Measurements from ENCODE around the gene AFM. TPM values are rescaled to one million over a fixed set of nuclear protein-coding genes. Genes with fewer than 3 reads are reported as not detected.

The AFM gene
- total and polyA plus RNA-seq, 2 of the 13 experiments (the other 11 are each of a cell fraction or from before 2014, with no cell fraction given): 0.13 to 1.8 TPM

GRCh38 chr4:73440653-73441052 is 40.9 kb upstream of the AFM start:
- CTCF ChIA-PET (ENCODE audit: low intra/inter-chr PET ratio, low total read pairs): interaction anchor here (1.3 kb wide), 1 partner anchor 98 kb away, joined by 5 read pairs; no protein-coding TSS in a partner anchor
- Histone ChIP-seq H3K4me1 (ENCODE audit: insufficient read depth, low read length) (peaks cover 67% of the 10 kb centered on the region), H3K36me3 (replicated peaks in 1 of 2; ENCODE audit: control insufficient read depth in 1 of 2, insufficient read depth in 2 of 2, low read length in 2 of 2) (peaks cover 6 to 27% of the 10 kb centered on the region in 2 experiments), H3K9me3 (ENCODE audit: low read length) (no peaks in the 10 kb centered on the region), H3K79me2 (ENCODE audit: insufficient read depth, low read length) (peaks cover 63% of the 10 kb centered on the region), H3K27ac (ENCODE audit: extremely low read length, insufficient read depth, low read length) (peak overlapping the region; percentile 98), H2AFZ (ENCODE audit: low read length) (no peak overlapping the region), H4K20me1 (ENCODE audit: insufficient read depth, low read length) (peaks cover 3% of the 10 kb centered on the region; the same call in 1 of the 2 replicates), H3K9ac (ENCODE audit: insufficient read depth, low read depth, low read length) (peak overlapping the region; percentile 75), H3K4me3 (replicated peaks in 1 of 3; ENCODE audit: insufficient read depth in 1 of 3, low read depth in 2 of 3, low read length in 3 of 3) (peak overlapping the region; percentile 68 to 80 (median 70); a peak in 5 of 6 replicates), H3K4me2 (ENCODE audit: low read depth, low read length) (peak overlapping the region; percentile 82), H3K27me3 (ENCODE audit: control insufficient read depth in 1 of 2, insufficient read depth in 2 of 2, low read length in 2 of 2) (no peaks in the 10 kb centered on the region)
- in situ Hi-C loops (cut with HindIII; ENCODE audit: extremely low pct_ligation_motif_present, low pct_unique_long_range_greater_than_20kb): loop anchor here (5.0 kb wide), 1 partner anchor 98 kb away; no protein-coding TSS in a partner anchor
- FAIRE-seq: no peak
- no peak for DNase-seq (ENCODE audit: low spot score)
- peak; percentile 8; the same call in 1 of the 3 replicates for ATAC-seq
- intact Hi-C loops (cut with micrococcal nuclease; ENCODE audit: unreplicated experiment): loop anchor here (10.0 kb wide), 1 partner anchor 214 kb away; no protein-coding TSS in a partner anchor
- POLR2A ChIA-PET: no interaction called here
- no TSS peak for BruUV-seq (replicated peaks)
- WGBS (ENCODE audit: low lambda C conversion rate): 55% methylated on average over 3 of the region's 3 CpGs
- no peak for TF ChIP-seq AGO1 (IDR thresholded peaks at IDR 0.05; ENCODE audit: low read depth, low read length, poor library complexity, severe bottlenecking)
- no peak for TF ChIP-seq ZFYVE20 (CRISPR knock-in tag; IDR thresholded peaks at IDR 0.05; ENCODE audit: borderline replicate concordance, low read depth)
- TF ChIP-seq, protein P1, sequence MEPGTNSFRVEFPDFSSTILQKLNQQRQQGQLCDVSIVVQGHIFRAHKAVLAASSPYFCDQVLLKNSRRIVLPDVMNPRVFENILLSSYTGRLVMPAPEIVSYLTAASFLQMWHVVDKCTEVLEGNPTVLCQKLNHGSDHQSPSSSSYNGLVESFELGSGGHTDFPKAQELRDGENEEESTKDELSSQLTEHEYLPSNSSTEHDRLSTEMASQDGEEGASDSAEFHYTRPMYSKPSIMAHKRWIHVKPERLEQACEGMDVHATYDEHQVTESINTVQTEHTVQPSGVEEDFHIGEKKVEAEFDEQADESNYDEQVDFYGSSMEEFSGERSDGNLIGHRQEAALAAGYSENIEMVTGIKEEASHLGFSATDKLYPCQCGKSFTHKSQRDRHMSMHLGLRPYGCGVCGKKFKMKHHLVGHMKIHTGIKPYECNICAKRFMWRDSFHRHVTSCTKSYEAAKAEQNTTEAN (CRISPR knock-in tag; conservative IDR thresholded peaks at IDR 0.05): no peak
- TF ChIP-seq ZNF33A (CRISPR knock-in tag; IDR thresholded peaks at IDR 0.05; ENCODE audit: borderline replicate concordance): no peak
- peak; percentile 99; the same call in 1 of the 2 replicates for TF ChIP-seq SSRP1 (CRISPR knock-in tag; IDR thresholded peaks at IDR 0.05)
- TF ChIP-seq, protein P2, sequence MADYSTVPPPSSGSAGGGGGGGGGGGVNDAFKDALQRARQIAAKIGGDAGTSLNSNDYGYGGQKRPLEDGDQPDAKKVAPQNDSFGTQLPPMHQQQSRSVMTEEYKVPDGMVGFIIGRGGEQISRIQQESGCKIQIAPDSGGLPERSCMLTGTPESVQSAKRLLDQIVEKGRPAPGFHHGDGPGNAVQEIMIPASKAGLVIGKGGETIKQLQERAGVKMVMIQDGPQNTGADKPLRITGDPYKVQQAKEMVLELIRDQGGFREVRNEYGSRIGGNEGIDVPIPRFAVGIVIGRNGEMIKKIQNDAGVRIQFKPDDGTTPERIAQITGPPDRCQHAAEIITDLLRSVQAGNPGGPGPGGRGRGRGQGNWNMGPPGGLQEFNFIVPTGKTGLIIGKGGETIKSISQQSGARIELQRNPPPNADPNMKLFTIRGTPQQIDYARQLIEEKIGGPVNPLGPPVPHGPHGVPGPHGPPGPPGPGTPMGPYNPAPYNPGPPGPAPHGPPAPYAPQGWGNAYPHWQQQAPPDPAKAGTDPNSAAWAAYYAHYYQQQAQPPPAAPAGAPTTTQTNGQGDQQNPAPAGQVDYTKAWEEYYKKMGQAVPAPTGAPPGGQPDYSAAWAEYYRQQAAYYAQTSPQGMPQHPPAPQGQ (CRISPR knock-in tag; IDR thresholded peaks at IDR 0.05; ENCODE audit: borderline replicate concordance): no peak
- 0 out of 2 replicates have a peak, but pooled peaks have one; percentile 80 for TF ChIP-seq CSRNP2 (CRISPR knock-in tag; conservative IDR thresholded peaks at IDR 0.05; ENCODE audit: low read depth)
- TF ChIP-seq ZNF616 (CRISPR knock-in tag; IDR thresholded peaks at IDR 0.05; ENCODE audit: low read depth): no peak
- TF ChIP-seq JUNB (CRISPR knock-in tag; IDR thresholded peaks at IDR 0.05; ENCODE audit: borderline replicate concordance): peak; percentile 40; the same call in 1 of the 2 replicates
- TF ChIP-seq ZBTB34 (CRISPR knock-in tag; IDR thresholded peaks at IDR 0.05): 0 out of 2 replicates have a peak, but pooled peaks have one; percentile 34
- peak; percentile 67 for TF ChIP-seq POLR2AphosphoS5 (IDR thresholded peaks at IDR 0.05; ENCODE audit: low read depth, low read length)
- no peak for TF ChIP-seq ZNF713 (CRISPR knock-in tag; IDR thresholded peaks at IDR 0.05)
- TF ChIP-seq CEBPG (CRISPR knock-in tag; IDR thresholded peaks at IDR 0.05): no peak
